Measurements from ENCODE around the gene LRP1B.

GRCh38 chr2:140410695-140411094 is 1720.1 kb downstream of the LRP1B start:
- TF ChIP-seq POLR2A (IDR thresholded peaks at IDR 0.05) (no peak), CTCF (IDR thresholded peaks at IDR 0.05) (no peak)

All from right lobe of liver (tissue), 4 donors.